Spleen (tissue), 7 donors: Measurements from ENCODE around the gene HAS3.

ENCODE experiments used
- POLR2A ChIP-seq, 3 donors: fragments of 450-650 bp; IDR thresholded peaks; one replicate each; pipeline ENCODE4 v1.5.1; 2017; ENCODE audit warnings: antibody characterized with exemption in 3 of 3, mild to moderate bottlenecking in 1 of 3
- TF ChIP-seq, protein P1 (sequence below), 11 experiments: fragments of 200-600 bp in 7 of 11; fragments of 450-650 bp in 4 of 11; sonication (generic) in 4 of 11; IDR thresholded peaks in 8 of 11; conservative IDR thresholded peaks in 3 of 11; 1 replicate in 7 of 11; 2 replicates in 4 of 11; pipeline versions ENCODE4 v1.4.0 to v1.8.0; 2016 to 2021; ENCODE audit warnings: antibody characterized with exemption in 11 of 11, inconsistent platforms in 4 of 11, mild to moderate bottlenecking in 1 of 11
- donor health status: DM: no; HTN: no; CAD: no; lungs with moderate emphysema.
- donor health status: DM: no; HTN: no; CAD: no.
- donor health status: DM: no; HTN: no; CAD: no.

GRCh38 chr16:69132424-69133252, 27.2 kb downstream of the HAS3 start, which contains the start of the genes CHTF8 and UTP4:
- TF ChIP-seq, protein P1, sequence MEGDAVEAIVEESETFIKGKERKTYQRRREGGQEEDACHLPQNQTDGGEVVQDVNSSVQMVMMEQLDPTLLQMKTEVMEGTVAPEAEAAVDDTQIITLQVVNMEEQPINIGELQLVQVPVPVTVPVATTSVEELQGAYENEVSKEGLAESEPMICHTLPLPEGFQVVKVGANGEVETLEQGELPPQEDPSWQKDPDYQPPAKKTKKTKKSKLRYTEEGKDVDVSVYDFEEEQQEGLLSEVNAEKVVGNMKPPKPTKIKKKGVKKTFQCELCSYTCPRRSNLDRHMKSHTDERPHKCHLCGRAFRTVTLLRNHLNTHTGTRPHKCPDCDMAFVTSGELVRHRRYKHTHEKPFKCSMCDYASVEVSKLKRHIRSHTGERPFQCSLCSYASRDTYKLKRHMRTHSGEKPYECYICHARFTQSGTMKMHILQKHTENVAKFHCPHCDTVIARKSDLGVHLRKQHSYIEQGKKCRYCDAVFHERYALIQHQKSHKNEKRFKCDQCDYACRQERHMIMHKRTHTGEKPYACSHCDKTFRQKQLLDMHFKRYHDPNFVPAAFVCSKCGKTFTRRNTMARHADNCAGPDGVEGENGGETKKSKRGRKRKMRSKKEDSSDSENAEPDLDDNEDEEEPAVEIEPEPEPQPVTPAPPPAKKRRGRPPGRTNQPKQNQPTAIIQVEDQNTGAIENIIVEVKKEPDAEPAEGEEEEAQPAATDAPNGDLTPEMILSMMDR (IDR thresholded peaks at IDR 0.05 in 8 of 11, conservative IDR thresholded peaks at IDR 0.05 in 3 of 11), result no peak
- peak in 1 of 3 donors; percentile 84 for TF ChIP-seq POLR2A (IDR thresholded peaks at IDR 0.05)
